Measurements from ENCODE around the gene GATA6.
"Not testable (repeated sequence)": the region's sequence is repeated elsewhere in the genome, so short reads cannot be mapped to it uniquely, and the experiment has no call there.

Gene GATA6

DNA sequence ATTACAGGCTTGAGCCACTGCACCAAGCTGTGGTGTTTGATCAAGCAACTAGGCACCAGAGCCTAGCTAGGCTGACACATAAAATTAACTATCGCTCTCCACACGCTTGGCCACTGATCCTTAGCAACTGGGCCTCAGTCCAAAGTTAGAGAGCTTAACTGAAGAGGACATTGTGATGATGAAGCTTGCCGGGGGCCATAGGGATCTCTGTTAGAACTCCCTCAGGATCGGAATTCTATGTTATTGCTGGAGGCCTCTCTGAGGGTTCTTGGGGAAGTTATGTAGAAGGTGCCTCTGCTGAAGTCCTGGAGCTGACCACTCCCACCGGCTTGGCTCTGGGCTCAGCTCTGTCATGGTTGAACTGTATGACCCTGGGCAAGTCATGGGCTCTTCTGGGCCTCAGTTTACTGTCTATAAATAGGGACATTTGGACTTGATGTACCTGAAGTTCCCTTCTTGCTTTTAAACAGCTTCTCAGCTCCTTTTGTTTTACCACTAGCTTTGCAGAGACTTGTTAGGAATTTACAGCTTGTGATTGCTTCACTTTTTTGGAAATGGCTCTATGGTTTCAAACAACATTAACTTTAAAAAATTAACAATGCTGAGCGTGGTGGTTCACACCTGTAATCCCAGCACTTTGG is 44.1 kb downstream of the GATA6 start:
- Histone ChIP-seq H3K27me3 (replicated peaks; ENCODE audit: control insufficient read depth, insufficient read depth, low read length) (no peaks in the 10 kb centered on the region; the same call in 1 of the 2 replicates), H3K4me3 (replicated peaks; ENCODE audit: low read depth, low read length) (no peak overlapping the region), H3K36me3 (ENCODE audit: control insufficient read depth, insufficient read depth, low read length) (no peaks in the 10 kb centered on the region)
- DNase-seq (ENCODE audit: extremely low read depth, insufficient read length) = no peak
- TF ChIP-seq, protein P1, sequence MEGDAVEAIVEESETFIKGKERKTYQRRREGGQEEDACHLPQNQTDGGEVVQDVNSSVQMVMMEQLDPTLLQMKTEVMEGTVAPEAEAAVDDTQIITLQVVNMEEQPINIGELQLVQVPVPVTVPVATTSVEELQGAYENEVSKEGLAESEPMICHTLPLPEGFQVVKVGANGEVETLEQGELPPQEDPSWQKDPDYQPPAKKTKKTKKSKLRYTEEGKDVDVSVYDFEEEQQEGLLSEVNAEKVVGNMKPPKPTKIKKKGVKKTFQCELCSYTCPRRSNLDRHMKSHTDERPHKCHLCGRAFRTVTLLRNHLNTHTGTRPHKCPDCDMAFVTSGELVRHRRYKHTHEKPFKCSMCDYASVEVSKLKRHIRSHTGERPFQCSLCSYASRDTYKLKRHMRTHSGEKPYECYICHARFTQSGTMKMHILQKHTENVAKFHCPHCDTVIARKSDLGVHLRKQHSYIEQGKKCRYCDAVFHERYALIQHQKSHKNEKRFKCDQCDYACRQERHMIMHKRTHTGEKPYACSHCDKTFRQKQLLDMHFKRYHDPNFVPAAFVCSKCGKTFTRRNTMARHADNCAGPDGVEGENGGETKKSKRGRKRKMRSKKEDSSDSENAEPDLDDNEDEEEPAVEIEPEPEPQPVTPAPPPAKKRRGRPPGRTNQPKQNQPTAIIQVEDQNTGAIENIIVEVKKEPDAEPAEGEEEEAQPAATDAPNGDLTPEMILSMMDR (IDR thresholded peaks at IDR 0.05; ENCODE audit: insufficient read depth, low read length, poor library complexity, severe bottlenecking) = no peak

DNA sequence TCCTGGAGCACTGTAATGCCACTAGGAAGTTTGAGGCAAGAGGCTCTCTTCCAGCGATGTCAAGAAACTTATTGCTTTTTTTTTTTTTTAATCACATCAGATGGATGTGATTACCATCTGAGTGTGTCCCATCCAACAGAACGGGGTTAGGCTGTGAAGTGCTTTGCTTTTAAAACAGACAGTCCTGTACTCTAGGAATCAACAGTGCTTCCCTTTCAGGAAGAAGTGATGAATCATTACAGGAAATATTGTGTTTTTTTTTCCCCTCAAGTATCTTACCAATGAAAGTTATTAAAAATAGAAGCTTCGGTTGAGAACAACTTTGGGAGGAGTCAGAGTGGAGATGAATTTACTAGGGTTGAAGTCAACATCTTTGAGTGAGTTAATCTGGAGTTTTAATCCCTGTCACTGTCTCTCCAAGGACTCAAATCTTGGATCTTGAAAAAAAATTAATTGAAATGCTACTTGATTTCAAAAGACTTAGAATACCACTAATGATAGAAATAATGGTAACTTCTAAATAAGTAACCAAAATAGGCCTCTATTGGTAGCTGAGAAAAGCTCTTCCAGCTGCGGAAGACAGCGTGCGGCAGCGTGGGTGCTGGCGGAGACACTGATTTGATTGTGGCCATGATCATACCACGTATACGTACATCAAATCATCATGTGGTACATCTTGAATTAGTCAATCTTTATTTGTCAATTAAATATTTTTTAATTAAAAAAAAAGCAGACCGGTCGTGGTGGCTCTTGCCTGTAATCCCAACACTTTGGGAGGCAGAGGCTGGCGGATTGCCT is 45.5 kb downstream of the GATA6 start:
- Histone ChIP-seq H3K4me3 (replicated peaks; ENCODE audit: low read depth, low read length) (no peak overlapping the region), H3K27me3 (replicated peaks; ENCODE audit: control insufficient read depth, insufficient read depth, low read length) (no peaks in the 10 kb centered on the region; the same call in 1 of the 2 replicates), H3K36me3 (ENCODE audit: control insufficient read depth, insufficient read depth, low read length) (no peaks in the 10 kb centered on the region)
- TF ChIP-seq, protein P1 (IDR thresholded peaks at IDR 0.05; ENCODE audit: insufficient read depth, low read length, poor library complexity, severe bottlenecking) = no peak
- no peak for DNase-seq (ENCODE audit: extremely low read depth, insufficient read length)

DNA sequence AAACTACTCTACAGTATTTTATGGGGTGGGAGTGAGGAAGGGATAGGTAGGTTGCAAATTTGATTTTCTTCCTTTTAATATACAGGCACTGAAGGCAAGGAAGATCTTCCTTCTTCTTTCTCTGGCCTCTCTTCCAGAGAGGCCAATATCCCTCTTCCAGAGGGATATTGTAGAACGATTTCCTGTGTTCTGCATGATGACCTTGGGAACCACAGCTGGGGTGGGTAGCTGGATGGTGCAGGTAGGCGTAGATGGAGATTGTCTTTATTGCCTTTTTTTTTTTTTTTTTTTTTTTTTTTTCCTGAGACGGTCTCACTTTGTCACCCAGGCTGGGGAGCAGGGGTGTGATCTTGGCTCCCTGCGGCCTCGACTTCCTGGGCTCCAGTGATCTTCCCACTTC is 49.4 kb downstream of the GATA6 start:
- DNase-seq (ENCODE audit: extremely low read depth, insufficient read length) = no peak
- TF ChIP-seq, protein P1 (IDR thresholded peaks at IDR 0.05; ENCODE audit: insufficient read depth, low read length, poor library complexity, severe bottlenecking) = no peak
- no peaks in the 10 kb centered on the region for H3K36me3 ChIP-seq (ENCODE audit: control insufficient read depth, insufficient read depth, low read length)
- H3K4me3 ChIP-seq (replicated peaks; ENCODE audit: low read depth, low read length) = no peak overlapping the region
- H3K27me3 ChIP-seq (replicated peaks; ENCODE audit: control insufficient read depth, insufficient read depth, low read length) = no peaks in the 10 kb centered on the region

DNA sequence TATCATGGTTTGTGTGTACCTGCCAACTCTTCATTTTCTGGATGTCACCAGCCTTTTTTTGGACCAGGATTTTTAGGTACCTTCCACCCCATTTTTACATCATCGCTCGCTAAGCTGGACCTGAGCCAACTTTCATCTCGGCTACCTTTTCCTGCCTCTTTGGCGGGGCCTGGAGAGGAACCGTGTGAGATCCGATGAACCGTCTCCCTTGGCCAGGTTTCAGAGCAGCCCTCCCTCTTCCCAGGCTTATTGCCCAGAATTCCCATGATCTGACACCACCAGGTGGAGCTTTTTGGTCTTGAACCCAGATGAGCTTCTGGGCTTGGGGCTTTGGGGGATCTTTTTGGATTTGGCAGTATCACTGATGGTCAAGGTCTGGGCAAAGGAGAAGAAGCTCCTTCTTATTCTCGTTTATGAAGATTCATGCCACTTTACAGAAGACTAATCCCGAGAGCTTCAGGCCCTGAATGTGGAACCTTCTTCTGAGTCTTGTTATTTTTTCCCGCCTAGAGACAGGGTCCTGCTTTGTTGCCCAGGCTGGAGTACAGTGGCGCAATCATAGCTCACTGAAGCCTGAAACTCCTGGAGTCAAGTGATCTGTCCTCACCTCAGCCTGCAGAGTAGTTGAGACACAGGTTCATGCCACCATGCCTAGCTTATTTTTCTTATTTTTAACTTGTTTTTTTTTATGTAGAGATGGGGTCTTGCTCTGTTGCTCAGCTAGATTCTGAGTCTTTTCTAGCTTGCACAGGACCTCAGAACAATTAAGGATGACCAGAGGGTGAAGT is 50.4 kb downstream of the GATA6 start:
- TF ChIP-seq, protein P1 (IDR thresholded peaks at IDR 0.05; ENCODE audit: insufficient read depth, low read length, poor library complexity, severe bottlenecking) = no peak

DNA sequence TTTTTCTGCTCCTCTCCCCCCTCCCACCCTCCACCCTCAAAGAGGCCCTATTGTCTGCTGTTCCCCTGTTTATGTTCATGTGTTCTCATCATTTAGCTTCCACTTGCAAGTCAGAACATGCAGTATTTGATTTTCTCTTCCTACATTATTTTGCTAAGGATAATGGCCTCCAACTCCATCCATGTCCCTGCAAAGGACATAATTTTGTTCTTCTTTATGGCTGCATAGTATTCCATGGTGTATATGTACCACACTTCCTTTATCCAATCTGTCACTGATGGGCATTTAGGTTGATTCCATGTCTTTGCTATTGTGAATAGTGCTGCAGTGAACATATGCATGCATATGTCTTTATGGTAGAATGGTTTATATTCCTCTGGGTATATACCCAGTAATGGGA is 51.2 kb downstream of the GATA6 start:
- not testable (repeated sequence) for H3K27me3 ChIP-seq (replicated peaks; ENCODE audit: control insufficient read depth, insufficient read depth, low read length); H3K36me3 ChIP-seq (ENCODE audit: control insufficient read depth, insufficient read depth, low read length); DNase-seq (ENCODE audit: extremely low read depth, insufficient read length); H3K4me3 ChIP-seq (replicated peaks; ENCODE audit: low read depth, low read length)

More for the DNA sequence above, 50.4 kb downstream of the GATA6 start:
- DNase-seq (ENCODE audit: extremely low read depth, insufficient read length) = no peak
- Histone ChIP-seq H3K27me3 (replicated peaks; ENCODE audit: control insufficient read depth, insufficient read depth, low read length) (no peaks in the 10 kb centered on the region), H3K4me3 (replicated peaks; ENCODE audit: low read depth, low read length) (no peak overlapping the region), H3K36me3 (ENCODE audit: control insufficient read depth, insufficient read depth, low read length) (no peaks in the 10 kb centered on the region)

DNA sequence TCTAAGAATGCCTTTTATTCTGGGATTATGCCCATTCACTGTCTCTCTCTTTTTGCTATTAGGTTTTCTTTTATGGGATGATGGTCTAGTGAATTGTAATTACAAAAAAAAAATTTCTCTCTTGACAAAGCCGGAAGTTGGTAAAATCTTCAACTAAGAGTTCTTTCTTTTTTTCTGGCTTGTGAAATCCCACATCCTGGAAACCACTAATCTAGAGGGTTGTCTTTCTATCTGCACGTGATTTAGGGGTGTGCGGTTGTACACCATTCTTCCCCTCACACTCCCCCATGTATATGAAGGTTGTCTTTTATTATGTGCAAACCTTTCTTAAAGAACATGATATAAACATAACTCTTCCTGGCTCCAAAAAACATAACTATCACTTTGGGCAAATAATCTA is 52.0 kb downstream of the GATA6 start:
- no peak for DNase-seq (ENCODE audit: extremely low read depth, insufficient read length)
- TF ChIP-seq, protein P1 (IDR thresholded peaks at IDR 0.05; ENCODE audit: insufficient read depth, low read length, poor library complexity, severe bottlenecking) = no peak
- Histone ChIP-seq H3K36me3 (ENCODE audit: control insufficient read depth, insufficient read depth, low read length) (no peaks in the 10 kb centered on the region), H3K4me3 (replicated peaks; ENCODE audit: low read depth, low read length) (no peak overlapping the region), H3K27me3 (replicated peaks; ENCODE audit: control insufficient read depth, insufficient read depth, low read length) (no peaks in the 10 kb centered on the region)

Data from GM06990 (cell line).